ENCODE data around the gene ZNF579. TPM values are rescaled to one million over a fixed set of nuclear protein-coding genes. Genes with fewer than 3 reads are reported as not detected.

The ZNF579 gene
- total RNA-seq, 1 donor: 4.4 TPM

DNA sequence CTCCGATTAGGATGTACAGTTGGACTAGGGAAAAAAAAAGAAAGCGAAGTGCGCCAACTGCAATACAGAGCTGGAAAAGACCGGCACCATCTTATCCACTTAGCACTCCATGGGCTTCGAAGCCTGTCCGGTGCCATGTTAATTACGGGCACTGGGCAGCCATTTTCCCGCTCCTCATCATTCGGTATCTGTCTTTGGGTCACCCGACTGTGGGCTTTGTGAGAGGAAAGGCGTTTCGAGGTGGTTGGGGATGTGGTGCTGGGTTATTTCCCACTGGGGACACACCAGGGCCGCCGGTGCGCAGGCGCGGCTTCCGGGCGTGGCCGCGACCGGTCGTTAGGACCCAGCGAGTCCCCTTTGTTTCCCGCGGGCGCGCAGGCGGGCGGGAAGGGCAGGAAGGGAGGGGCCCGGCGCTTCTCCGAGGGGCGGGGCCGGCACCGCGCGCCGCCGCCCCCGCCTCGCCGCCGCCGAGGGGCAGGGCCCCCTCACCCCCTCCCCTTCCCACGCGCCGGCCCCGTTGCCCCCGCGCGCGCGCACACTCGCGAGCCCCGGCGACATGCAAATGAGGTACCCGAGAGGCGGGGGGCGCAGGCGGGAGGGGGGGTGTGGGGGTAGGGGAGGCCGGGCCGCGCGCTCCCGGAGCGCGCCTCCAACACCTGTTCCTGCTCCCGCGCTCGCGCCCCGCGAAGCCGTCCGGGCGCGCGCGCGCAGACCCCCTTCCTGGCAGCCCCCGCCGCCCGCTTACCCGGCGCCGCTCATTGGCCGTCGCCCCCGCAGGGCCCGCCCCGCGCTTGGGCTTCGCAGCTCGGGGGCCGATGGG lies 19.4 kb upstream of the ZNF579 start, which contains the start of gene ZNF524:
TSS of gene ZNF524 (plus strand) at position 447 of the 820 bp plus-strand sequence. CDS start 1,825 bp downstream, outside the sequence.
- DNase-seq (ENCODE audit: low read depth): peak; percentile 90
- TF ChIP-seq, protein P1, sequence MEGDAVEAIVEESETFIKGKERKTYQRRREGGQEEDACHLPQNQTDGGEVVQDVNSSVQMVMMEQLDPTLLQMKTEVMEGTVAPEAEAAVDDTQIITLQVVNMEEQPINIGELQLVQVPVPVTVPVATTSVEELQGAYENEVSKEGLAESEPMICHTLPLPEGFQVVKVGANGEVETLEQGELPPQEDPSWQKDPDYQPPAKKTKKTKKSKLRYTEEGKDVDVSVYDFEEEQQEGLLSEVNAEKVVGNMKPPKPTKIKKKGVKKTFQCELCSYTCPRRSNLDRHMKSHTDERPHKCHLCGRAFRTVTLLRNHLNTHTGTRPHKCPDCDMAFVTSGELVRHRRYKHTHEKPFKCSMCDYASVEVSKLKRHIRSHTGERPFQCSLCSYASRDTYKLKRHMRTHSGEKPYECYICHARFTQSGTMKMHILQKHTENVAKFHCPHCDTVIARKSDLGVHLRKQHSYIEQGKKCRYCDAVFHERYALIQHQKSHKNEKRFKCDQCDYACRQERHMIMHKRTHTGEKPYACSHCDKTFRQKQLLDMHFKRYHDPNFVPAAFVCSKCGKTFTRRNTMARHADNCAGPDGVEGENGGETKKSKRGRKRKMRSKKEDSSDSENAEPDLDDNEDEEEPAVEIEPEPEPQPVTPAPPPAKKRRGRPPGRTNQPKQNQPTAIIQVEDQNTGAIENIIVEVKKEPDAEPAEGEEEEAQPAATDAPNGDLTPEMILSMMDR (IDR thresholded peaks at IDR 0.05; ENCODE audit: insufficient read depth, low read length): no peak
- peak within 1 kb of the TSS; percentile 90 for H3K4me3 ChIP-seq (ENCODE audit: low read depth, low read length)

DNA sequence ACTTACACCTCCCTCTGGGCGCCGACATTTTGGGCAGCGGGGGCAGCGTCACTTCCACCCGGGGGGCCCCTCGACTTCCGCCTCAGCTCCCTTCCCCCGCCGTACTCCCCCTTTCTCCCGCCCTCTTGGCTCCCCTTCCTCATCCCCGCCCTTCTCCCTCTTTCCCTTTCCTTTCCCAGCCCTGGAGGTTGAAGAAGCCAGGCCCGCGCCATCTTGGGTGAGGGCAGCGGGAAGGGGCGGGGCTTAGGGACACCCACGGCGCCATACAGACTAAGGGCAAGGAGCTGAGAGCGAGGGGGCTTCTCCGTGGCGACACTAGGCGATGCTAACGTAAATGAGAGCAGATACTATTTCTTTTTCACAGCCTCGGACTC lies 18.8 kb upstream of the ZNF579 start, which contains the start of gene FIZ1:
TSS of gene FIZ1 (minus strand) at position 50 of the 374 bp plus-strand sequence. CDS start 1,652 bp downstream, outside the sequence.
- TF ChIP-seq, protein P1 (IDR thresholded peaks at IDR 0.05; ENCODE audit: insufficient read depth, low read length): no peak
- peak within 1 kb of the TSS; percentile 90 for H3K4me3 ChIP-seq (ENCODE audit: low read depth, low read length)
- peak; percentile 99 for DNase-seq (ENCODE audit: low read depth)

DNA sequence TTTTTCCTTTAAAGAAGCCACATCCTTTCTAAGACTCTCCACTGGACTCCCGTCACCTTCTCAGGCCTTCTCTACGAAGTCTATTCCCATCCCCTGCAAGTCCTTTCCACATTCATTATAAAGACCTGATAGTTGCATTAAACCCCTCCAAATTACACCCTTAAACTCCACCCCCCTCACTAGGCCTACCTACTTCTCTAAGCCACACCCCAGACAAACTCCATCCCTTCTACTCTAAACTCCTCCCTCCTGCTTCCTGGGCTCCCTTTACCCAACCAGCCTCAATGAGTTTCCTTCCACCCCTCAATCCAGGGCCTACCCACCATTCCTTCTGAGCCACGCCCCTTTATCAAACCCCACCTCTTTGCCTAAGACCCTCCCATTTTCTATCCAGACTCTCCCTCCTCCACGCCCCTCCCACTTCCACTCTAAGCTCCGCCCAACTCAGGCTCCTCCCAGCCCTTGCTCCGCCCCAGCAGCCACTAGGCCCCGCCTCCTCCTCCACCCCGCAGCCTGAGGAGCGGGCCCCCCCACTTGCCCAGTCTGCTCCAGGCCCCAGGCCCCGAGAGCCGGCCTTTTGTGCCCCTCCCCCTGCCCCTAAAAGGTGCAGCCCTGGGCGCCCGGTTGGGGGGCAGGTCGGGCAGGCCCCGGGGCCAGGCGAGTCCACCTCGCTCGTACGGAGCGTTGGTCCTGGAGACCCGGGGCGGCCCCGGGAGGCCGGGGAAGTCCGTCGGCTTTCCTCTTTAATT lies 18.2 kb upstream of the ZNF579 start:
- TF ChIP-seq, protein P1 (IDR thresholded peaks at IDR 0.05; ENCODE audit: insufficient read depth, low read length): no peak
- H3K4me3 ChIP-seq (ENCODE audit: low read depth, low read length): peak overlapping the region; percentile 73
- DNase-seq (ENCODE audit: low read depth): peak; percentile 98

DNA sequence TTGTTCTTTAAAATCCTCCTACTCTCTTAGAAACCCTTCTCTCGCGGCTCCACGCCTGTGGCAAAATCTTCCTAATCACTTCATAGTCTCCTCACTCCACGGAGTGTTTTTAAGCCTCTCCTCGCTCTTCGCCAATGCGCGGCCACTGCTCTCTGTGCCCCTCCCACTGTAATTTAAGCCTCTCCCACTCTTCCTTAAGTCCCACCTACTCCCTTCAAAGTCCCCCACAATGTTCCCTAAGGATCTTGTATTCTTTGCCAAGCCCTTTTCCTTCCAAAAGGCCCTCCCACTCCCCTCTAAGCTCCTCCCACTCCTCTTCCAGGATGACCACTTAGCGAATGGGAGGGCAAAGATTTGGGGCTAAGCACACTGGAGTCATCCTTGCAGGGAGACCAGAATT lies 17.4 kb upstream of the ZNF579 start:
- no peak overlapping the region for H3K4me3 ChIP-seq (ENCODE audit: low read depth, low read length)
- no peak for DNase-seq (ENCODE audit: low read depth)
- TF ChIP-seq, protein P1 (IDR thresholded peaks at IDR 0.05; ENCODE audit: insufficient read depth, low read length): no peak

DNA sequence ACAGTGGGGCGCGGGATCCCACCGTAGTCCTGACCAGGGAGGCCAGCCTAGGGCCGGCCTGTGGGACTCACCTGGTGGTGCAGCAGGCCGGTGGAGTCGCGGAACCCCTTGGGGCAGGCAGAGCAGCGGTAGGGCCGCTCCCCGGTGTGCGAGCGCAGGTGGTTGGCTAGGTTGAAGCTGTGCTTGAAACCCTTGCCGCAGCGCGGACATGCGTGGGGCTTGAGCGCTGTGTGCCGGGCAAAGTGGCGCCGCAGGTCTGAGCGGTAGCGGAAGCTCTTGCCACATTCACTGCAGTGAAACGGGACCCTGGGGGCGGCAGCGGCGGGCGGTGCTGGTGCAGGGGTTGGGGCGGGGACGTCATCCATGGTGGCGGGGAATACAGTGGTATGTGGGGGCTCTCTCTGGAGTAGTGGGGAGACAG lies 16.9 kb upstream of the ZNF579 start:
- DNase-seq (ENCODE audit: low read depth): no peak
- TF ChIP-seq, protein P1 (IDR thresholded peaks at IDR 0.05; ENCODE audit: insufficient read depth, low read length): no peak
- H3K4me3 ChIP-seq (ENCODE audit: low read depth, low read length): no peak overlapping the region

DNA sequence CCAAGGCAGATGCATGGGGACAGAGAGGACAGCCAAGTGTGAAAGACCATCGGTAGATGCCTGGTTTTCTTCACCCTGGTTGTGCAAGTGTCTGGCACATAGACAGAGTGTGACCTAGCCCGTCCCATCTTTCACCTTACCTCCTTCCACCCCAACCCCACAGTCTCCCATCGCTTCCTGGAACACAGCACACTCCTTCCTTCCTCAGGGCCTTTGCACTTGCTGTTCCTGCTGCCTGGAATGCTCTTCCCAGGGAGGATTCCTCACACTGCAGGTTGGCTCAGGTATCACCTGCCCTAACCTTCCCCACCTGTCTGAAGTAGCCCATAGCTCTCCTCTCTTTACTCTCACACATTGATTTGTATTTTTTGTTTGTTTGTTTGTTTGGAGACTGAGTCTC lies 15.7 kb upstream of the ZNF579 start:
- no peak overlapping the region for H3K4me3 ChIP-seq (ENCODE audit: low read depth, low read length)
- TF ChIP-seq, protein P1 (IDR thresholded peaks at IDR 0.05; ENCODE audit: insufficient read depth, low read length): no peak
- DNase-seq (ENCODE audit: low read depth): no peak

Measured in fibroblast of the aortic adventitia (primary cell).